Activated effector memory CD4-positive, alpha-beta T cell treated with Interleukin-2 at 50 U/mL for 16 hours (primary cell): ENCODE data around the gene RPS21.
"Not testable (repeated sequence)": the region's sequence is repeated elsewhere in the genome, so short reads cannot be mapped to it uniquely, and the experiment has no call there.

Source experiments
- DNase-seq: peaks from one replicate; pipeline ENCODE4 v3.0.0-alpha.2; 2020

Gene RPS21

DNA sequence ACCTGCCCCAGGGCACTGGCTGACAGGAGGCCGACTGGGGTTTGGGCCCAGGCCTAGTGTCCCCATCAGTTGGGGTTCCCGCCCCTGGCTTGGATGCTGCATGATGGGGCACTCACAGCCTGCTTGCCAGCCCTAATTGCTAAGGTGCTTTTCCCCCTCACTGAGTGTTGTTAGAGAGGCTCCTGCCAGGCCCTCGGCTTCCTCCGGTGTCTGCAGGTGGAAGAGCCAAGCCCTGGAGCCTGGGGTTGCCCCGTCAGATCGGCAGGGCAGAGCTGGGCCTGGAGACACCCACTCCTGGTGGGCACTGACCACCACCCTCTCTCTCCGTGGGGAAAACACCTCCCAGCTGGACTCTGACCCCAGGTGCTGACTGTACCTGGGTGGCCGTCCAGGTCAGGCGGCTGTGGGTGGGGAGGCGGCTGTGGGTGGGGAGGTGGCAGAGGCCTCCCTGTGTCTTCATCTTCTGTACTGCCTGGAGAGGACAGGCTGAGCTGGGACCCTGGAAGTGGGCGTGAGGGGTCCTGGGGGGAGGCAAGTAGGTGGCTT, 26.2 kb downstream of the RPS21 start:
- DNase-seq, result no peak

DNA sequence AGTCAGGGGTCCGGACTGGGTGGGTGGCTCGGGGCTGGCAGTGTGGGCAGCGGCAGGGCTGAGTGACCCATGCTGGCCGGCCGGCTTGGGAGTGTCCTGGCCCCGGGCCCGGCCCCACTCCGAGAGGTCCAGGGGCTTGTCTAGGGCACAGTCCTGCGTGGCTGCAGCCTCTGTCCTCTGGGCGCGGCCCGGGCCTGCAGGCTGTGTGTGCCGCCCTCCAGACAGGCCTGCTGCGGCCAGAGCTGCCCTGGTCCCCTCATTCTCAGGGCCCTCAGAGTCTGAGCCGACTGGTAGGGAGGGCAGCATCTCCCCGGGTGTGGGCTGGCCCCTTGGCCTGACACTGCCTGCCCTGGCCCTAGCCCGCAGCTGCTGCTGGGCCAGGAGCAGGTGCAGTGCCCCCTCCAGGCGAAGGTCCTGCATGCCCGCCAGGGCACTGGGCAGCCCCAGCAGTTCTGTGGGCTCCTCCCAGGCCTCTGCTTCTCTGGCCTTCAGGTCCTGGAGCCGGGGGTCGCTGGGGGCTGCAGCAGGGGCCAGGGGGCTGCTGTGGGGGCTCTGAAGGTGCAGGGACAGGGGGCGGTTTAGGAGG, 27.1 kb downstream of the RPS21 start:
- no peak for DNase-seq

DNA sequence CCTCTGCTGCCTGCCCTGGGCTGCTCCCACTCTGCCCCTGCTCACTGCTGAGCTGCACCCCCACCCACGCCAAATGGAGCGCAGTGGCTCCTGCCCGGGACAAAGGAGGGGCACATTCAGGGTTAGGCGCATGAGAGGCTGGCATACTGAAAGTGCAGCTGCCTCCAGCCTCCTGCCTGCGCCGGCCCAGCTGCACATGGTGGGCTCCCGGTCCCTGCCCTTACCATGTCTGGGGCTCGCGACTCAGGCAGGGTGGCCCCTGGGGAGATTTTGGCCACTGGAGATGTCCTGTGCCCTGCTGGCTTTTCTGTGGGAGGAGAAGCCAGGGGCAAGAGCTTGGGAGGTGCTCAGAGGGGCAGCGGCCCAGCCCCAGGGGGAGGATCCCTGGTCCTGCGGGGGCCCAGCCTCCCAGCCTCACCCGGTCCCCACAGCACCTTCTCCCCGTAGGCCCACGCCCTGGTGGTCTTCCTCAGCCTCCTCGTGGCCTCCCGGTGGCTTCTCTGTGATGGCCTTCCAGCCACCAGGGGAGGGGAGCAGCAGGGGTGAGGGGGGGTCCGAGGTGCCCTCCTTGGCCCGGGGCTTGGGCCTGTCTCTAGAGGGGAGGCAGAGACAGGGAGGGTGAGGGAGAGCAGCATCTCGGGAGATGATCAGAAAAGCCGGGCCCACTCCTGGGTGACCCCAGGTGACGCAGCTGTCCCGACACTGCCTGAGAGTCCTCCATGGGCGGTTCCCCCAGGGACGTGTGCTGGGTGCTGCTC, 28.6 kb downstream of the RPS21 start:
- DNase-seq, result no peak

DNA sequence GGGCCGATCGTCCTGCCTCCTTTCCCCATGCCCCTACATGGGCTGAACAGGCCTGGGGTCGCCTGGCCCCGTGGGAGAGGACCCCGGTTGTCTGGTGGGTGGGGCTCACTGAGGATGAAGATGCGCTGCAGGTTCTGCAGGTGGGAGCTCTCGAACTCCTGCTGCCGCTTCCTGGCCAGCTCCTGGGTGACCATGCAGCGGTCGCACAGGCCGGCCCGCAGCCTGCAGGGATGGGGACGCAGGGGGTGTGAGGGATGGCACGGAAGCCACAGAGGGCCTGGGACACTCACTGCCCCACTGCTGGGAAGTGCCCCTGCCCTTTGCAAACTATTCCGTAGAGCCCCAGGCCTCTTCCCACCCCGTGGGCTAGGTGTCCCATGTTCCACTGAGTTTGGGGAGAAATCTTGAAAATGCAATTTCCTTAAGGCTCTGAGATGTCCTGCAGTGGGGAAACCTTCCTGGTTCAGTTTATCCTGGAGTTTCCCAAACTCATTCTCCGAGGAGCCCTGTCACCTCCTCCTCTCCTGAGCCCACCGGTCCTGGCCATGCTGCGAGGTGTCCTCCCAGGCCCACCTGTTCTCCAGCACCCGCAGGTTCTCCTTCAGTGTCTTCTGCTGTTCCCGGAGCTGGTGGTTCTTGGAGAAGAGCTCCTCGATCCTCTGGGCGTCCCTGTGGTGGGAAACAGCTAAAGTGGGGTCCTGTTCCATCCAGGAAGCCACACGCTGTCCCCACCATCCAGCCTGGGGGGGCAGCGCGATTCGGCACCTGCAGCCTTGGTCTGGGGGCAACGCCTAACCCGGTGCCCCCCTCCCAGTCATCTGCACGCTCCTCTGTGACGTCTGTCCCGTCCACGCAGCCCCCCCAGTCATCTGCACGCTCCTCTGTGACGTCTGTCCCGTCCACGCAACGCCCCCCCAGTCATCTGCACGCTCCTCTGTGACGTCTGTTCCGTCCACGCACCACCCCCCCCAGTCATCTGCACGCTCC, 30.0 kb downstream of the RPS21 start:
- DNase-seq, result no peak

DNA sequence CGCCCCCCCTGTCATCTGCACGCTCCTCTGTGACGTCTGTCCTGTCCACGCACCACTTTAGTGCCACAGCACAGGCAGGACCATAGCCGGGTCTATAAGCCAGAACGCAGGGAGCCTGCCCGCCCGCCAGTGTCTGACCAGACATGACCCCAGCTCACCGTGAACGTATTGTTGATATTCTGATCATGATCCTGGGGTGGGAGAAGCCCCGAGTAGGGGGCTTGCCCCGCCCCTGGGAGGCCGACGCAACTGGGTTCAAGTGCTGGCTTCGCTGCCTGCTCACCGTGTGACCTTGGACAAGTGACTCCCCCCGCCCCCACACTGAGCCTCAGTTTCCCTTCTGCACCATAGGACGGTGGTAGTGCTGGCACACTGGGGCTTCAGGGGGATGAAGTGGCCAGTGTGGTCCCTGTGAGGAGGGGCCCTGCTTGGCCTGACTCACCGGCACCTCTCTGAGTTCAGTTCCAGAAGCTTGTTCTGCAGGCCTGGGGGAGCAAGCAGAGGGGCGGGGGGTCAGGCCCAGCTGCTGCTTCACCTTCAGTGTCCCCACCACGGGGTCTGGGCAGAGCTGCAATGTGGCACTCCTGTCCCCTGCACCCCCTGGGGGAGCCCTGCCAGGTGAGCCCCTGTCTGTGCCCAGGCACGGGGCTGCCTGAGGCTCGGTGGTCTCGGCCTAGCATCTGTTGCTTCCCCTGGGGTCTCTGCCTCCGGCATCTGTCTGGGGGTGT, 31.2 kb downstream of the RPS21 start:
- no peak for DNase-seq

DNA sequence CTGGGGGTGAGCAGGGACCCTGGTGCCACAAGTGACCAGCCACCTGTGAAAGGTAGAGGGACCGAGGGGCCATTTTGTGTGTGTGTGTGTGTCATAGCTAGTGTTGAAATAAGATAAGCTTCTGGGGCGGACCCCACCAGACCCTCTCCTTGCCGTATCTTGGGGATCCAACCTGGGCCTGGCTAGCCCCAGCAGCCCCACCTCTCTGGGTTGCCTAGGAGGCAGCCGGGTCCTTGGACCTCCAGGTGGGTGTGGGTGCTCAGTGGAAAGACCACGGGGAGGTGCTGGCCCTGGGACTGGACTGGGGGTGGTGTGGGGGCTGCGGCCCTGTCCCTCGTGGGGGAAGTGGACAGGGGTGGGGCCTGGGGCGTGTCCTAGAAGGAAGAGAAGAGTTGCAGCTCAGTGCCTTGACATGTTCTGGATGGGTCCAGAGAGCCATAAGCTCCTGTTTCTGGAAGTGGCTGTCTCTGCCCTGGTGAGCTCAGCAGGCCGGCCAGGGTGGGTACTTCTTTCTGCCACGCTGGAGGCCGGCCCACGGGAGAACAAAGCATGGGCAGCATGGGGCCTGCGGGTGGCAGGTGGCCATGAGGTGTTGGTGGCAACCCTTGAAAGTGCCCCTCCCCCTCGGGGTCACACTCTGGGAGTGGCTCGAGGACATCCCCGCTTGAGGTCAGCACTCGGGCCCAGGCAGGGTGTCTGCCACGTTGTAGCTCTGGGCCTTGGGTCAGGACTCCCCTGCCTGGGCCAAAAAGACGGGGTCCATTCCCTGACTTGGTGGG, 32.0 kb downstream of the RPS21 start:
- DNase-seq, result no peak

DNA sequence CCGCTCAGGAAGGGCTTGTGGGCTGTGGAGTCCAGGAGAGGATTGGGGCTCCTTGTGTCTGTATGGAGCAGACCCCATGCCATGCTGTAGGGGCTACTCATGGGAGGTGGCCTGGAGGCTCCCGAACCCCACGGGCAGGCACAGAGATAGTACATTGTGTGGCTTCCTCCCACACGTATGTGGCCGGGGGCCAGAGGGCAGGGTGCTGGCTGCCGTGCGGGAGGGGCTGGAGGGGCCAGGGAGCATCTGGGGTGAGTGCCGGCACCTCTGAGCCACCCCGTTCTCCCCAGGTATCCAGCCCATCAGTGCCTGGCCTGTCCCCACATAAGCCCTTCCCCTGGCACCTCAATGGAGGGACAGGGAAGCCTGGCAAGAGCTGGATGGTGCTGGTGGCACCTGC, 32.9 kb downstream of the RPS21 start:
- no peak for DNase-seq

DNA sequence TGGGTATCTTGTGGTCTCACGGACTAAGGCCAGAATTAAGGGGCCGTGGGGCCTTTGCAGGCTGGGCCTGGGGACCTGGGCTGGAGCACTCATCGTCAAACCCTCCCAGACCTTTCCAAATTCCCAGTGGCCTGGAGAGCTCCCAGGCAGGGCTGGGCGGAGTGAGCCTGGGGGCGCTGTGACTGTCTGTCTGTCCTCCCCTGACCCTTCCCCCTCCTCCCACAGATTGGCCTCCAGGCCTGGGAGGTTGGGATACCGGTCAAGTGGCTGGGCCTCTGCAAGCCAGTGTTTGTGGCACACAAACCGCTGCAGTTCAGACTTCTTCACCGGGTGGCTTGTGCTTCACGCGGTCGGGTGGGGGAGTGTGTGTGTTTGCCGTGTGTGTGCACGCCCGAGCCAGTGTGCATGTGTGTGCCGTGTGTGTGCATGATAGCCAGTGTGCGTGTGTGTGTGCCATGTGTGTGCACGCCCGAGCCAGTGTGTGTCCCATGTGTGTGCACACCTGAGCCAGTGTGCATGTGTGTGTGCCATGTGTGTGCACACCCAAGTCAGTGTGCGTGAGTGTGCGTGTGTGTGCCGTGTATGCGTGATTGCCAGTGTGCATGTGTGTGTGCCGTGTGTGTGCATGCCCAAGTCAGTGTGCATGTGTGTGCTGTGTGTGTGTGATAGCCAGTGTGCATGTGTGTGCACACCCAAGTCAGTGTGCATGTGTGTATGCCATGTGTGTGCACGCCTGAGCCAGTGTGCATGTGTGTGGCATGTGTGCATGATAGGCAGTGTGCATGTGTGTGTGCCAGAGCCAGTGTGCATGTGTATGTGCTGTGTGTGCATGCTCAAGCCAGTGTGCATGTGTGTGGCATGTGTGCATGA, 34.2 kb downstream of the RPS21 start:
- no peak for DNase-seq

DNA sequence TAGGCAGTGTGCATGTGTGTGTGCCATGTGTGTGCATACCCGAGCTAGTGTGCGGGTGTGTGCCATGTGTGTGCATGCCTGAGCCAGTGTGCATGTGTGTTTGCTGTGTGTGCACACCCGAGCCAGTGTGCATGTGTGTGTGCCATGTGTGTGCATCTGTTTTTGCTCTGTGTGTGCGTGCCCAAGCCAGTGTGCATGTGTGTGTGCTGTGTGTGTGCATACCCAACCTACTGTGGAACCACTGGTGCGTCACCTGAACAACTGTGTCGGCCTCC, 34.8 kb downstream of the RPS21 start:
- DNase-seq, result no peak

DNA sequence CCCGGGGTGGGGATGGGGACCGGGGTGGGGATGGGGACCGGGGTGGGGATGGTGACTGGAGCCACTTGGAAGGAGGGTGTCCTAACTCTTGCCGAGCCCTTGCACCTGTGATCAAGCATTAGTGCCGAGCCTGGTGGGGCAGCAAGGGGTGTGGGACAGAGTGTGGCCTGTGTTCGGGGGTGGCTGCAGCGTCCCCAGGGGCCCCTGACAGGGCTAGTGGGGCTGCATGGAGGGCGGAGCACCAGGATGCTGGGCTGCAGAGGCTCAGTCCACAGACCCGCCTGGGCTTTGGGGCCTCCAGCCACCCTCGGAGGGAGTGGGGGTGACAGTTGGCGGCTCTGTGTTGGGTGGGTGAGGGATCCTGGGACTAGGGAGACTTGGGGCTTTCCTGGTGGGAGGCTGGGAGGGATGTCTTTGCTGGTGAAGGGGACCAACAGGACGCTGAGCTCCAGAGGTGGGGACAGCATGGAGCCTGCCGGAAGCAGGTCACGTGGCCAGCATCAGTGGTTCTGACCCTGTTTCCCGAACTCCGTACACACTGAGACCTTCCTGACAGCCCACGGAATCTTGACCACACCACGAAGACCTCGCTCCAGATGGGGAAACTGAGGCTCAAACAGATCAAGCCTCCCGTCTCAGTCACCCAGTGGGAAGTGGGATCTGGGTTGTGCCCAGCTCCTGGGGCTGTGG, 35.9 kb downstream of the RPS21 start:
- DNase-seq, result no peak

DNA sequence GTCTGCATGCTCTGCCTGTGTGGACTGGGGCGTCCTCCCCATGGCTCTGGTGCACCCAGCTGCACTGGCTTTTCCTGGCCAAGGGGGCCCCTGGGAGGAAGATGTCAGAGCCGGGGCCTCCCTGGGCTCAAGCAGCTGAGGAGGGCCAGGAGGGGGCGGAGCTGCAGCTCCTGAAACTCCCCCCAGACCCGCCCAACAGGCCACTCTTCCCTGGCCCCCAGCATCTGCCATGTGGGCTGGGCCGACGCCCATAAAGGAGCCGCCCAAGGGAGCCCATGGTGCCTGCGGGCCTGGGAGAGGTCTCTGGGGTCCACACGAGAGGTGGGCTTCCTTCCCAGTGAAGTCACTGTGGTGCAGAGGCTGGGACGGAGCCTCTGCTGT, 36.4 kb downstream of the RPS21 start:
- no peak for DNase-seq

DNA sequence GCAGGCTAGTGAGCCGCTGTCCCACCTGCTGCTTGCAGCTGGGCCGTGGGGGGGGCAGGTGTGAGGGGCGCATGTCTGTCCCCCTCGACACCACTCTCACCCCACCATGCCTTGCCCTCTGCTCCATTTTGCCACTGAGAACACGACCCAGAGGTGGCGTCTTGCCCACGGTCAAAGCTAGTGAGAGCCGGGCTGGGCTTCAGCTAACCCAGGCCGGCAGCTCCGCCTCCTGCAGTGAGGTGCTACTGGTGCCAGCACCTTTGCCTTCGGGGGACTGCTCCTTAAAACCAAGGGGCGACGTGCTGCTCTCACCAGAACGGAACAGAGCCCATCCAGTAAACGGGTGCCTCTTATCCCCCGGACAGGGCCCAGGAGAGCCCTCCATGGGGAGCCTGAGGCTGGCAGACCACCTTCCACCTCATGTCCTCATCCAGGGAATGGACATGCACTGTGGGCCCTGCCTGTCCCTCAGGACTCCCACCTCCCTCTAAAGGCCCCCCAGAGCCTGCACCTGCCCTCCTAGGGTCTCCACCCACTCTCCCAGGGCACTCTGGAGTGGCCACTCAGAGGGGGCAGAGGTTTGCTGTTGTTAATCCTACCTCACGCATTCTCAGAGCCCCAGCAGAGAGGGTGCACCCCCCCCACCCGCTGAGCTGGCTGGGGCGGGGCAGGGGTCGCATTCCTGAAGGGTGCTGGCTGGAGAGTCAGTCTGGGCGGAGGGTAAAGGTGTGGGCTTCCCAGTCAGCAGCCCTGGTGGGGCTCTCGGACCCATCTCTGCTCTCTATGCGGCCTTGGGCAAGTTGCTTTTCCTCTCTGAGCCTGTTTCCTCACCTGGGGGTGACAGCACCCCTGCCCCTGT, 37.6 kb downstream of the RPS21 start:
- DNase-seq, result no peak

DNA sequence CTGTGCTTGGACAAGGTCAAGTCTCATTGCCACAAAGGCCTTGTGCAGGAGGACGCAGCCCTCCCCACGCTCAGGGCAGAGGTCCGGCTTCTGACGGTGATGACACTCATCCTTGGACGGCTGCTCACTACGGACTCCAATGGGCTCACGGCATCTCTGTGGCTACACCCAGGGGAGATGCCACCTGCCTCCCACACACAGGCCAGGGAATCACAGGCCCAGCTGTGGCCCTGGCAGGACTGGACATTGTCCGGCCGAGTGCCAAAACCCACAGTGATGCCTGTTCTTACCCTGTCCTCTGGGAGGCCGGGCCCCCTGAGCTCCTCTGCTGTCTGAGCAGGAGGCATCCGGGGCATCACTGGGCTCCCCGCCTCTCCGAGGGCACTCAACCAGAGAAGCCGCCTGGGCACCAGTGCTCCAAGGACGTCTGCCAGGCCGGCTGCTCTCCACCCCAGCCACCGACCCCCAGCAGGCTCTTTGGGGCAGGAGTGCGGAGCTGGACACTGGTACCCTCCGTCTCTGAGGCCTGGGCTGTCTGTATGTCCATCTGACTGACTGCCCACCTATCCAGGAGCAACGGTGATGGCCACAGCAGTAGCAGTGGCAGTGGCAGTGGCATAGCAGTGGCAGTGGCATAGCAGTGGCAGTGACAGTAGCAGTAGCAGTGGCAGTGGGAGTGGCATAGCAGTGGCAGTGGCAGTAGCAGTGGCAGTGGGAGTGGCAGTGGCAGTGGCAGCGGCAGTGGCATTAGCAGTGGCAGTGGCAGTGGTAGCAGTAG, 38.6 kb downstream of the RPS21 start:
- DNase-seq, result no peak

DNA sequence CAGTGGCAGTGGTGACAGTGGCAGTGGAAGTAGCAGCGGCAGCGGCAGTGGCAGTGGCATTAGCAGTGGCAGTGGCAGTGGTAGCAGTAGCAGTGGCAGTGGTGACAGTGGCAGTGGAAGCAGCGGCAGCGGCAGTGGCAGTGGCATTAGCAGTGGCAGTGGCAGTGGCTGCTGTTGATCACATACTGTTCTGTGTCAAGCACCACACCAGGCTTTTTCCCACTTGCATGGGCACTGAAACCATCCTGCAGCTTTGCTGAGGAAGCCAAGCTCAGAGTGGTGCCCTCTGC, 39.1 kb downstream of the RPS21 start:
- DNase-seq, result not testable (repeated sequence)

DNA sequence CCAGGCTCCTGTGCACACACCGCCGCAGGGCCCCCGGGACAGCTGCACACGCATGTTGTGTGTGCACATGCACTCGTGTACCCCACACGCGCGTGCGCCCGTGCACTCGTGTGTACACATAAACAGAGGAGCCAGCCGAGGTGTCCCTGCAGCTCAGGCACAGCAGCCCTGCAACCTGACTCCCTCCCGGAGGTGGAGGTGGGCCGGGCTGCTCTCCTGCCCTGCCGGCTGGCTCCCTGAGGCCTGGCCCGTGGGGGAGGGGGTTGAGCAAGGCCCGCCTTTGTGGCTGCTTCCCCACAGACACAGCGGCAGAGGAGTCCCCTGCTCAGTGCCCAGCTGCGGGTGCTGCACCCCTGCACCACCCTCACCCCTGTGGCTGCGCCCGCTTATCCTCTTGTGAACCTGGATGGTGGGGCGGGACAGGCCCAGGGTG, 39.8 kb downstream of the RPS21 start:
- no peak for DNase-seq

DNA sequence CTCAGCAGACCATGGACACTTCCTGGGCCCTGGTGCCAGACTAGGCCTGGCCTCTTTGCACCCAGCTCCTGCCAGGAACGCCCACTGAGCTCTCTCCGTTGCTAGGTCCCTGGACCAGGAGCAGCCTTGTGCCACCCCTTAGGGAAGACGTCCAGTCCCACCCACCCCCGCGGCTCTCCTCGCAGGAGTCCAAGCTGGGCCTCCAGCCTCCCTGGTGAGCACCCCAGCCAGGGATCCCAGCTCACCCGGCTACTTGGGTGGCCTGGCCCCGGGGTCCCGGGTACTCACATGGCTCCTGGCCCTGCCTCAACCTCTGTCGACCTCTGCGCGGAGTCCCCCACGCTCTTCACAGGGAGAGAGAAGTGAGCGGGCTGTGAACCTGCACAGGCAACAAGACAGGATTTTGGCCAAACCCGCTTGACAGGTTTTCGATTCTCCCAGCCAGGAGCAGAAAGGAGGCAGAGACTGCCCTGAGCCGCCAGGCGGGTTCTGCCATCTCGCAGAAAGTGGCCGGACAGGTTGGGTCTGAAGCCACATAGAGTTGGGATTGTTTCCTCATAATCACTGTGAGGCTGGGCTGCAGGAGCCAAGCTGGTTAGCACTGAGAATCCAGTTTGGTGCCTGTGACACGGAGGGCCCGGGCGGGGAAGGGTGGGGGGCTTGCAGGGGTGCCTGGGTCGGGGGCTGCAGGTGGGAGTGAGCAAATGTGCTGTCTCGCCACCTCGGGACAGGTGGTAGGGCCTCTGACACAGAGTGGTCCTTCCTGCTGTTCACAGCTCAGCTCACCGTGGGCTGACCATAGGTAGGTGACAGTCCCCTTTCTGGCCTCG, 40.5 kb downstream of the RPS21 start, which contains the start of gene RBBP8NL:
Gene RBBP8NL (minus strand): TSS at position 368 of the 830 bp plus-strand sequence. CDS start 7,892 bp downstream, outside the sequence.
- DNase-seq, result no peak

DNA sequence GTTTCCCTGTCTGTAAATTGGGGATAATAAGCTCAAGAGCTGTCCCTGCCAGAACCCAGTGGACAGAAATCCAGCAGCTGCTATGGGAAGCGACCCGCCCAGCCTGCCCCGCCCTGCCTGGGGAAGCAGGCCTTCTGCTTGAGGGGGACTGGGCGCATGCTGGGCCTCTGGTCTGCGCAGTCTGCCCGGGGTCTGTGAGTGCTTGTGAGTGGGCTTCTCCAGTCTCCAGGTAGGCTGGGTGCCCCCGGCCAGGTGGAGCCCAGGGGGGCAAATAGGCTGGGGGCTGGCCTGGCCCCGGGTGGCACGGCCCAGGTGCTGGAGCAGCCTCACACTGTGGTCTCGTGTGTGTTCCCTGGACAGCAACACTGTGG, 41.1 kb downstream of the RPS21 start:
- DNase-seq, result no peak
